Liver (tissue), 9 donors: Measurements from ENCODE around the gene LAMP1. TPM values are rescaled to one million over a fixed set of nuclear protein-coding genes. Genes with fewer than 3 reads are reported as not detected.

Experiments
- DNase-seq: peaks from one replicate; pipeline ENCODE4 v3.0.0-alpha.2; 2017; ENCODE audit warnings: low spot score
- H3K27ac ChIP-seq, 2 donors: one replicate each; pipeline ENCODE4 v1.7.0; 2013; ENCODE audit warnings: inconsistent platforms in 2 of 2, low read length in 2 of 2, control low read depth in 1 of 2, low read depth in 1 of 2, mild to moderate bottlenecking in 1 of 2
- H3K27me3 ChIP-seq, 4 donors: one replicate each; pipeline versions ENCODE4 v1.6.1 to v1.7.0; 2013; ENCODE audit warnings: low read length in 3 of 4, inconsistent platforms in 1 of 4, mild to moderate bottlenecking in 1 of 4, moderate library complexity in 1 of 4; ENCODE audit not compliant: control insufficient read depth in 4 of 4, insufficient read depth in 4 of 4
- H3K36me3 ChIP-seq, 4 donors: one replicate each; pipeline versions ENCODE4 v1.6.1 to v1.7.0; 2013; ENCODE audit warnings: low read length in 3 of 4, mild to moderate bottlenecking in 3 of 4, low read depth in 1 of 4, moderate library complexity in 1 of 4; ENCODE audit not compliant: control insufficient read depth in 4 of 4, insufficient read depth in 3 of 4
- H3K4me1 ChIP-seq, 4 donors: one replicate each; pipeline versions ENCODE4 v1.6.1 to v1.7.0; 2013; ENCODE audit warnings: low read length in 3 of 4, mild to moderate bottlenecking in 3 of 4, moderate library complexity in 1 of 4; ENCODE audit not compliant: control insufficient read depth in 4 of 4, insufficient read depth in 4 of 4
- H3K4me3 ChIP-seq, 3 donors: one replicate each; pipeline versions ENCODE4 v1.6.1 to v1.7.0; 2013; ENCODE audit warnings: low read length in 3 of 3, control low read depth in 1 of 3, low read depth in 1 of 3, mild to moderate bottlenecking in 1 of 3
- H3K9ac ChIP-seq, 2 donors: one replicate each; pipeline ENCODE4 v1.7.0; 2013; ENCODE audit warnings: low read length in 2 of 2, mild to moderate bottlenecking in 2 of 2, moderate library complexity in 2 of 2, control low read depth in 1 of 2, low read depth in 1 of 2
- H3K9me3 ChIP-seq, 4 donors: one replicate each; pipeline versions ENCODE4 v1.6.1 to v1.7.0; 2013; ENCODE audit warnings: low read length in 3 of 4; ENCODE audit not compliant: control insufficient read depth in 4 of 4
- EGR1 ChIP-seq, 2 donors: IDR thresholded peaks; 2 replicates each; pipeline ENCODE4 v1.6.1; 2016 to 2018; ENCODE audit warnings: antibody characterized with exemption in 2 of 2, low read depth in 2 of 2
- FOXA1 ChIP-seq: IDR thresholded peaks from 2 replicates; pipeline ENCODE4 v1.6.1; 2016; ENCODE audit warnings: antibody characterized with exemption
- FOXA2 ChIP-seq: IDR thresholded peaks from 2 replicates; pipeline ENCODE4 v1.6.1; 2016; ENCODE audit warnings: antibody characterized with exemption
- GABPA ChIP-seq, 2 donors: IDR thresholded peaks in 1 of 2; conservative IDR thresholded peaks in 1 of 2; 2 replicates each; pipeline ENCODE4 v1.6.1; 2016; ENCODE audit warnings: antibody characterized with exemption in 2 of 2, mild to moderate bottlenecking in 1 of 2, moderate library complexity in 1 of 2
- JUND ChIP-seq, 2 donors: IDR thresholded peaks; 2 replicates each; pipeline ENCODE4 v1.6.1; 2016; ENCODE audit warnings: antibody characterized with exemption in 2 of 2
- RAD21 ChIP-seq, 2 donors: IDR thresholded peaks; 2 replicates each; pipeline ENCODE4 v1.6.1; 2016; ENCODE audit warnings: antibody characterized with exemption in 2 of 2, mild to moderate bottlenecking in 2 of 2
- REST ChIP-seq: IDR thresholded peaks from 2 replicates; pipeline ENCODE4 v1.6.1; 2016; ENCODE audit warnings: antibody characterized with exemption, mild to moderate bottlenecking
- RXRA ChIP-seq, 2 donors: IDR thresholded peaks; 2 replicates each; pipeline ENCODE4 v1.6.1; 2017 to 2018; ENCODE audit warnings: antibody characterized with exemption in 2 of 2, mild to moderate bottlenecking in 1 of 2
- SP1 ChIP-seq: IDR thresholded peaks from 2 replicates; pipeline ENCODE4 v1.6.1; 2018; ENCODE audit warnings: antibody characterized with exemption, mild to moderate bottlenecking
- TAF1 ChIP-seq: conservative IDR thresholded peaks from 2 replicates; pipeline ENCODE4 v1.6.1; 2016; ENCODE audit warnings: antibody characterized with exemption, mild to moderate bottlenecking
- YY1 ChIP-seq: IDR thresholded peaks from 2 replicates; pipeline ENCODE4 v1.6.1; 2016; ENCODE audit warnings: antibody characterized with exemption, mild to moderate bottlenecking
- ZBTB33 ChIP-seq: IDR thresholded peaks from 2 replicates; pipeline ENCODE4 v1.6.1; 2016; ENCODE audit warnings: antibody characterized with exemption
- WGBS: extraction: QIAGEN DNeasy Blood & Tissue Kit; methylation state at CpG from one replicate; pipeline ENCODE4 v1.1.7; 2013; 5-methylcytosine and 5-hydroxymethylcytosine counted together
- polyA plus RNA-seq, 2 donors: library from polyadenylated mRNA; stranded (reverse) in 1 of 2; unstranded in 1 of 2; fragments of 200-250 nt in 1 of 2; fragments of >200 nt in 1 of 2; fragmentation: Nextera tagmentation in 1 of 2; extraction: Ambion mirVana in 1 of 2; gene quantifications; one replicate each; pipeline versions ENCODE4 v1.2.1 to v1.2.3, GENCODE V29; 2013 to 2015
- total RNA-seq, 2 donors: library from RNA; depleted of rRNA; stranded (reverse); fragments of >200 nt; gene quantifications; one replicate each; pipeline ENCODE4 v1.2.3, GENCODE V29; 2014
- TF ChIP-seq, protein P1 (sequence below): IDR thresholded peaks from 2 replicates; pipeline ENCODE4 v1.6.1; 2016; ENCODE audit warnings: antibody characterized with exemption
- TF ChIP-seq, protein P2 (sequence below): fragments of 150-350 bp; IDR thresholded peaks from 2 replicates; pipeline ENCODE4 v1.5.1; 2017; ENCODE audit warnings: improper control_type of control experiment, low read depth, low read length; ENCODE audit not compliant: missing input control
- donor health status: healthy.
- donor health status: healthy.
- donor health status: healthy.
- donor health status: healthy.
- donor health status: healthy.

LAMP1 gene
- total and polyA plus RNA-seq, 4 donors: 24.4 to 160 (median 62.9) TPM

DNA sequence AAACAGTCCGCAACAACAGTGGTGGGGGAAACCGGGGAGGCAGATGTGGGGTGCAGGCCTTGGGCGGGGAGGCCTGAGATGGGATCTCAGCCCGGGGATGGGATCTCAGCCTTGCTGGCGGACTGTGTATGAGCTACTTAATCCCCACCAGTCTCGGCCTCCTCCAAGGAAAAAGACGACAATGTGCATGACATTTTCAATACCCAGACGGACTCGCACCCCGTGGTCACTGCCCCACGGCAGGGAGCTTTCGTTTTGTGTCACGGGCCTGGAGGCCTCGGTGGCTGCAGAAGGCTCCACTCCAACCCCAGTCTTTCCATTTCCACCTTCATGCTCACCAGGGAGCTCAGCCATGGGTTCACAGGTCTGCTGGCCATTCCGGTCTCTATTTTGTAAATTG is 41.4 kb downstream of the LAMP1 start:
- Histone ChIP-seq H3K9ac (no peak overlapping the region), H3K36me3 (peaks cover 9 to 25% (median 11%) of the 10 kb centered on the region in 4 donors), H3K4me1 (no peaks in the 10 kb centered on the region), H3K27me3 (no peaks in the 10 kb centered on the region), H3K4me3 (no peak overlapping the region), H3K9me3 (no peaks in the 10 kb centered on the region), H3K27ac (no peak overlapping the region)
- WGBS: 94% methylated on average over 15 of the region's 15 CpGs
- TF ChIP-seq RAD21 (IDR thresholded peaks at IDR 0.05) (no peak), FOXA2 (no peak)
- DNase-seq: no peak

- no peak for TF ChIP-seq RAD21 (IDR thresholded peaks at IDR 0.05)
- TF ChIP-seq GABPA (IDR thresholded peaks at IDR 0.05 in 1 of 2, conservative IDR thresholded peaks at IDR 0.05 in 1 of 2): no peak
- no peak for TF ChIP-seq FOXA1
- TF ChIP-seq TAF1: no peak
- TF ChIP-seq, protein P1, sequence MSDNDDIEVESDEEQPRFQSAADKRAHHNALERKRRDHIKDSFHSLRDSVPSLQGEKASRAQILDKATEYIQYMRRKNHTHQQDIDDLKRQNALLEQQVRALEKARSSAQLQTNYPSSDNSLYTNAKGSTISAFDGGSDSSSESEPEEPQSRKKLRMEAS: no peak
- no peak for TF ChIP-seq SP1
- Histone ChIP-seq H3K9ac (no peak overlapping the region), H3K27me3 (no peaks in the 10 kb centered on the region), H3K9me3 (no peaks in the 10 kb centered on the region), H3K4me3 (no peak overlapping the region), H3K27ac (no peak overlapping the region), H3K36me3 (peaks cover 8 to 35% (median 26%) of the 10 kb centered on the region in 4 donors), H3K4me1 (no peaks in the 10 kb centered on the region)
- 89% methylated on average over 34 of the region's 34 CpGs for WGBS
- no peak for DNase-seq
Observed at GRCh38 chr13:113342820-113343691, 46.0 kb downstream of the LAMP1 start.

DNA sequence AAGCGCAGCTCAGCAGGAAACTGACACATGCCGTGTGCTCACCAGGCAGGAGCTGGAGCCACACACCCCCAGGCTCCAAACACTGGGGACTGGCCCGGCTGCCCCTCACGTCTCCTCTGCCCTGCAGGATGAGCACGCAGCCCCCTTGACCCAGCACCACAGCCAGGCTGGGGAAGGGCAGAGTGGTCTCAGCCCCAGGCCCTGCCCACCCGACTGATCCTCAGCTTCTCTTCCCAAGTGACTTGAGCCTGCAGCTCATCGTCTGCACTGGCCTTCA is 46.6 kb downstream of the LAMP1 start:
- DNase-seq: no peak
- H3K27me3 ChIP-seq: no peaks in the 10 kb centered on the region

GRCh38 chr13:113345486-113345885 is 48.4 kb downstream of the LAMP1 start:
- WGBS: 97% methylated on average over 17 of the region's 17 CpGs
- H3K36me3 ChIP-seq: peaks cover 13 to 53% (median 40%) of the 10 kb centered on the region in 4 donors
- no peak overlapping the region for H3K9ac ChIP-seq
- no peak for DNase-seq
- H3K27me3 ChIP-seq: no peaks in the 10 kb centered on the region
- no peak overlapping the region for H3K27ac ChIP-seq
- H3K4me1 ChIP-seq: no peaks in the 10 kb centered on the region
- no peak overlapping the region for H3K4me3 ChIP-seq
- no peaks in the 10 kb centered on the region for H3K9me3 ChIP-seq
- no peak for TF ChIP-seq FOXA1
- TF ChIP-seq, protein P2, sequence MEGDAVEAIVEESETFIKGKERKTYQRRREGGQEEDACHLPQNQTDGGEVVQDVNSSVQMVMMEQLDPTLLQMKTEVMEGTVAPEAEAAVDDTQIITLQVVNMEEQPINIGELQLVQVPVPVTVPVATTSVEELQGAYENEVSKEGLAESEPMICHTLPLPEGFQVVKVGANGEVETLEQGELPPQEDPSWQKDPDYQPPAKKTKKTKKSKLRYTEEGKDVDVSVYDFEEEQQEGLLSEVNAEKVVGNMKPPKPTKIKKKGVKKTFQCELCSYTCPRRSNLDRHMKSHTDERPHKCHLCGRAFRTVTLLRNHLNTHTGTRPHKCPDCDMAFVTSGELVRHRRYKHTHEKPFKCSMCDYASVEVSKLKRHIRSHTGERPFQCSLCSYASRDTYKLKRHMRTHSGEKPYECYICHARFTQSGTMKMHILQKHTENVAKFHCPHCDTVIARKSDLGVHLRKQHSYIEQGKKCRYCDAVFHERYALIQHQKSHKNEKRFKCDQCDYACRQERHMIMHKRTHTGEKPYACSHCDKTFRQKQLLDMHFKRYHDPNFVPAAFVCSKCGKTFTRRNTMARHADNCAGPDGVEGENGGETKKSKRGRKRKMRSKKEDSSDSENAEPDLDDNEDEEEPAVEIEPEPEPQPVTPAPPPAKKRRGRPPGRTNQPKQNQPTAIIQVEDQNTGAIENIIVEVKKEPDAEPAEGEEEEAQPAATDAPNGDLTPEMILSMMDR: no peak
- no peak for TF ChIP-seq SP1
- no peak for TF ChIP-seq ZBTB33
- TF ChIP-seq TAF1: no peak
- no peak for TF ChIP-seq FOXA2
- no peak for TF ChIP-seq EGR1 (IDR thresholded peaks at IDR 0.05; ENCODE audit: low read depth in 2 of 2)
- no peak for TF ChIP-seq RXRA (IDR thresholded peaks at IDR 0.05)
- TF ChIP-seq REST: no peak
- TF ChIP-seq GABPA (IDR thresholded peaks at IDR 0.05 in 1 of 2, conservative IDR thresholded peaks at IDR 0.05 in 1 of 2): no peak
- TF ChIP-seq RAD21 (IDR thresholded peaks at IDR 0.05): no peak
- TF ChIP-seq JUND (IDR thresholded peaks at IDR 0.05): no peak

More for the DNA sequence above, 46.6 kb downstream of the LAMP1 start:
- H3K4me1 ChIP-seq: no peaks in the 10 kb centered on the region
- TF ChIP-seq RAD21 (IDR thresholded peaks at IDR 0.05) (no peak), EGR1 (IDR thresholded peaks at IDR 0.05; ENCODE audit: low read depth in 2 of 2) (no peak), YY1 (no peak)
- H3K27ac ChIP-seq: no peak overlapping the region
- peaks cover 8 to 36% (median 27%) of the 10 kb centered on the region in 4 donors for H3K36me3 ChIP-seq
- H3K4me3 ChIP-seq: no peak overlapping the region
- no peaks in the 10 kb centered on the region for H3K9me3 ChIP-seq
- 96% methylated on average over 7 of the region's 7 CpGs for WGBS
- H3K9ac ChIP-seq: no peak overlapping the region
